SU-DHL-6 (cell line): Measurements from ENCODE around the gene ALPK3.

ENCODE experiments used
- H2AFZ ChIP-seq: fragments of 200-600 bp; sonication (generic); 2 replicates; pipeline ENCODE4 v1.6.1; 2014; ENCODE audit warnings: low read depth, mild to moderate bottlenecking, moderate library complexity, mixed read lengths, antibody characterized with exemption, low read length; ENCODE audit not compliant: severe bottlenecking
- H3F3A ChIP-seq: fragments of 200-600 bp; shearing (Covaris generic); 2 replicates; pipeline ENCODE4 v1.6.0; 2016; ENCODE audit warnings: antibody characterized with exemption, mild to moderate bottlenecking; ENCODE audit not compliant: insufficient read depth
- H3K27ac ChIP-seq: fragments of 200-600 bp; sonication (generic); 2 replicates; pipeline ENCODE4 v1.5.1; 2016; ENCODE audit warnings: low read depth, mild to moderate bottlenecking, low read length, moderate library complexity, mixed read lengths
- H3K27me3 ChIP-seq: fragments of 200-600 bp; sonication (generic), shearing (Covaris generic); 2 replicates; pipeline ENCODE4 v1.6.0; 2014; ENCODE audit warnings: mild to moderate bottlenecking, low read length
- H3K36me3 ChIP-seq: fragments of 200-600 bp; sonication (generic); 2 replicates; pipeline ENCODE4 v1.6.1; 2014; ENCODE audit warnings: mild to moderate bottlenecking, low read length, mixed read lengths
- H3K4me2 ChIP-seq: fragments of 300-600, 200-600 bp; shearing (Covaris generic), sonication (generic); 2 replicates; pipeline ENCODE4 v1.6.0; 2014; ENCODE audit warnings: low read length, low read depth, mild to moderate bottlenecking; ENCODE audit not compliant: poor library complexity, severe bottlenecking
- H3K4me3 ChIP-seq: fragments of 200-600 bp; sonication (generic); 2 replicates; pipeline ENCODE4 v1.5.1; 2014; ENCODE audit warnings: antibody characterized with exemption, low read length, mild to moderate bottlenecking, mixed read lengths; ENCODE audit not compliant: insufficient read depth, poor library complexity, severe bottlenecking
- H3K79me2 ChIP-seq: fragments of 200-600 bp; sonication (generic); 2 replicates; pipeline ENCODE4 v1.6.1; 2014; ENCODE audit warnings: mild to moderate bottlenecking, low read length, moderate library complexity; ENCODE audit not compliant: insufficient read depth
- H3K9ac ChIP-seq: fragments of 200-600 bp; sonication (generic); 2 replicates; pipeline ENCODE4 v1.7.0; 2014; ENCODE audit warnings: mild to moderate bottlenecking, low read length
- H3K9me2 ChIP-seq: fragments of 200-600 bp; sonication (generic); replicated peaks from 2 replicates; pipeline ENCODE4 v1.6.1; 2014; ENCODE audit warnings: low read length; ENCODE audit not compliant: insufficient read depth
- H3K9me3 ChIP-seq: fragments of 200-600 bp; sonication (generic); 2 replicates; pipeline ENCODE4 v1.6.1; 2014; ENCODE audit warnings: low read length, mixed read lengths; ENCODE audit not compliant: insufficient read depth
- H4K20me1 ChIP-seq: fragments of 200-600 bp; sonication (generic); 2 replicates; pipeline ENCODE4 v1.6.1; 2014; ENCODE audit warnings: low read depth, mild to moderate bottlenecking, antibody characterized with exemption, low read length, moderate library complexity, mixed read lengths
- CTCF ChIP-seq: fragments of 200-600 bp; sonication (generic); IDR thresholded peaks from one replicate; pipeline ENCODE4 v1.5.1; 2017; ENCODE audit warnings: antibody characterized with exemption, mild to moderate bottlenecking, low read length, moderate library complexity; ENCODE audit not compliant: insufficient read depth, poor library complexity, severe bottlenecking
- EZH2phosphoT487 ChIP-seq: fragments of 200-600 bp; sonication (generic), shearing (Covaris generic); conservative IDR thresholded peaks from 2 replicates; pipeline ENCODE4 v1.6.1; 2018; ENCODE audit warnings: mild to moderate bottlenecking, antibody characterized with exemption, low read length, moderate library complexity, mixed read lengths

ALPK3 gene

DNA sequence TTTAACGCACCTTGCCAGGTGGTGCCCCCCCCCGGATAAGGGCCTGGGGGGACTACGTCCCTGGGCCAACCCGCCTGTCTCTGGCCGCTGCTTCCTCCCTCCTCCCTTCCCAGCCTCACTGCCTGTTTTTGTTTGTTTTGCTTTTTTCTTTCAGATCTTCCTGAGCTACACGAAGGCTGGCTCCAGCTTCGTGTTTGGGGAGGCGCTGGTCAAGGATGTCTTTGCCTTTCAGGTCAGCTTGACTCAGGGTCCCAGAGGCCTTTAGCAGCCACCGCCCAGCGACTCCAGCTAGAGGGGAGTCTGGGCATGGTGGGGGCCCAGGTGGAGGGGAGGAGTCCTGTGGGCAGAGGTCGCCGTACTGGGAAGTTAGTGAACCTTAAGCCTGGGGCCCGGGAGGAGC, 91.4 kb downstream of the ALPK3 start:
- no peak overlapping the region for H3K27ac ChIP-seq
- no peak overlapping the region for H3K4me3 ChIP-seq
- no peaks in the 10 kb centered on the region for H3K79me2 ChIP-seq
- H3K36me3 ChIP-seq, result no peaks in the 10 kb centered on the region
- no peak overlapping the region for H2AFZ ChIP-seq
- H3K4me2 ChIP-seq, result no peak overlapping the region
- H3K9ac ChIP-seq, result no peak overlapping the region
- no peaks in the 10 kb centered on the region for H3K9me3 ChIP-seq
- H4K20me1 ChIP-seq, result no peaks in the 10 kb centered on the region
- H3F3A ChIP-seq, result no peaks in the 10 kb centered on the region
- TF ChIP-seq EZH2phosphoT487 (no peak), CTCF (no peak)
- no peaks in the 10 kb centered on the region for H3K27me3 ChIP-seq
- H3K9me2 ChIP-seq, result no peaks in the 10 kb centered on the region

DNA sequence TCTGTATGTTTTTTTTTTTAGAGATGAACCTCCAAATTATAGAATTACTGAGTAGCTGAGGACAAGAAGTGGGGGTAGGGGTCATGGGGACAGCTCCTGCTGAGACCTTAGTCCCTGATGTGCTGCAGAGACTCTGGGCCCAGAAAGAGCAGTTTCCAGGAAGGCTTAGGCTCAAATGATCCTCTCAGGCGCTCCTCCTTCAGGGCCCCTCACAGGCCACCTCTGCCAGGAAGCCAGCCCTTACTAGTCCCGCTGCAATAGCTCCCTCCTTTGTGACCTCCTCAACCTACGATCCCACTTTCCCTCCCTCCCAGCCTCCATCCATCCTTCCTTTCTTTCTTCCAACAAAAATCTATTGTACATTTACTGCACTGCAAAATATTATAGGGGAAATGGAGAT, 91.9 kb downstream of the ALPK3 start:
- TF ChIP-seq CTCF (no peak), EZH2phosphoT487 (no peak)
- no peaks in the 10 kb centered on the region for H3K27me3 ChIP-seq
- no peaks in the 10 kb centered on the region for H3K79me2 ChIP-seq
- no peaks in the 10 kb centered on the region for H3F3A ChIP-seq
- no peaks in the 10 kb centered on the region for H4K20me1 ChIP-seq
- no peaks in the 10 kb centered on the region for H3K9me3 ChIP-seq
- H3K4me2 ChIP-seq, result no peak overlapping the region
- no peak overlapping the region for H2AFZ ChIP-seq
- H3K36me3 ChIP-seq, result no peaks in the 10 kb centered on the region
- H3K27ac ChIP-seq, result no peak overlapping the region
- H3K9me2 ChIP-seq, result no peaks in the 10 kb centered on the region
- H3K4me3 ChIP-seq, result no peak overlapping the region
- no peak overlapping the region for H3K9ac ChIP-seq

- Histone ChIP-seq H3K27me3 (no peaks in the 10 kb centered on the region), H3F3A (no peaks in the 10 kb centered on the region), H3K27ac (no peak overlapping the region), H3K9ac (no peak overlapping the region), H2AFZ (no peak overlapping the region), H3K79me2 (no peaks in the 10 kb centered on the region), H3K4me3 (no peak overlapping the region), H3K9me3 (no peaks in the 10 kb centered on the region), H4K20me1 (no peaks in the 10 kb centered on the region), H3K4me2 (no peak overlapping the region), H3K36me3 (no peaks in the 10 kb centered on the region), H3K9me2 (no peaks in the 10 kb centered on the region)
- TF ChIP-seq CTCF (no peak), EZH2phosphoT487 (no peak)
Observed at GRCh38 chr15:84909782-84910181, 92.6 kb downstream of the ALPK3 start.
